HEK293 (cell line): Measurements from ENCODE around the gene APOO.

ENCODE experiments used
- BCL11A ChIP-seq: fragments of 450-650 bp; formaldehyde crosslinking; IDR thresholded peaks from 2 replicates; pipeline ENCODE4 v1.5.1; 2016; ENCODE audit warnings: low read depth, missing biosample characterization, missing genetic modification characterization
- GFI1B ChIP-seq: fragments of 450-650 bp; formaldehyde crosslinking; IDR thresholded peaks from 2 replicates; pipeline ENCODE4 v1.5.1; 2016; ENCODE audit warnings: missing biosample characterization, missing genetic modification characterization
- HIC1 ChIP-seq: fragments of 450-650 bp; formaldehyde crosslinking; IDR thresholded peaks from 2 replicates; pipeline ENCODE4 v1.5.1; 2016; ENCODE audit warnings: missing biosample characterization, missing genetic modification characterization
- KLF1 ChIP-seq: fragments of 450-650 bp; formaldehyde crosslinking; IDR thresholded peaks from 2 replicates; pipeline ENCODE4 v1.5.1; 2016; ENCODE audit warnings: missing biosample characterization, missing genetic modification characterization
- KLF8 ChIP-seq: fragments of 450-650 bp; formaldehyde crosslinking; IDR thresholded peaks from 2 replicates; pipeline ENCODE4 v1.5.1; 2016; ENCODE audit warnings: missing biosample characterization, missing genetic modification characterization
- OVOL3 ChIP-seq: fragments of 450-650 bp; formaldehyde crosslinking; IDR thresholded peaks from 2 replicates; pipeline ENCODE4 v1.5.1; 2016; ENCODE audit warnings: missing biosample characterization, missing genetic modification characterization
- PRDM1 ChIP-seq: fragments of 450-650 bp; formaldehyde crosslinking; IDR thresholded peaks from 2 replicates; pipeline ENCODE4; 2016; ENCODE audit warnings: missing biosample characterization, missing genetic modification characterization
- TCF7L2 ChIP-seq: IDR thresholded peaks from 2 replicates; pipeline ENCODE4 v1.6.1; 2011; ENCODE audit warnings: low read depth, mild to moderate bottlenecking, inconsistent platforms, low read length, moderate library complexity, borderline replicate concordance
- WT1 ChIP-seq: fragments of 450-650 bp; formaldehyde crosslinking; IDR thresholded peaks from 2 replicates; pipeline ENCODE4 v1.5.1; 2016; ENCODE audit warnings: missing biosample characterization, missing genetic modification characterization
- ZFP37 ChIP-seq: fragments of 450-650 bp; formaldehyde crosslinking; IDR thresholded peaks from 2 replicates; pipeline ENCODE4 v1.5.1; 2016; ENCODE audit warnings: missing biosample characterization, missing genetic modification characterization
- ZFP69B ChIP-seq: fragments of 450-650 bp; formaldehyde crosslinking; IDR thresholded peaks from 2 replicates; pipeline ENCODE4 v1.5.1; 2016; ENCODE audit warnings: missing biosample characterization, missing genetic modification characterization
- ZNF121 ChIP-seq: fragments of 450-650 bp; formaldehyde crosslinking; IDR thresholded peaks from 2 replicates; pipeline ENCODE4 v1.5.1; 2016; ENCODE audit warnings: missing biosample characterization, missing genetic modification characterization
- ZNF169 ChIP-seq: fragments of 450-650 bp; formaldehyde crosslinking; IDR thresholded peaks from 2 replicates; pipeline ENCODE4 v1.5.1; 2016; ENCODE audit warnings: missing biosample characterization, missing genetic modification characterization
- ZNF2 ChIP-seq: fragments of 450-650 bp; formaldehyde crosslinking; IDR thresholded peaks from 2 replicates; pipeline ENCODE4 v1.5.1; 2016; ENCODE audit warnings: missing biosample characterization, missing genetic modification characterization
- ZNF211 ChIP-seq: fragments of 450-650 bp; formaldehyde crosslinking; IDR thresholded peaks from 2 replicates; pipeline ENCODE4 v1.5.1; 2016; ENCODE audit warnings: low read depth, missing biosample characterization, missing genetic modification characterization
- ZNF223 ChIP-seq: fragments of 450-650 bp; formaldehyde crosslinking; IDR thresholded peaks from 2 replicates; pipeline ENCODE4 v1.5.1; 2016; ENCODE audit warnings: missing biosample characterization, missing genetic modification characterization
- ZNF311 ChIP-seq: fragments of 450-650 bp; formaldehyde crosslinking; IDR thresholded peaks from 2 replicates; pipeline ENCODE4 v1.5.1; 2017; ENCODE audit warnings: missing biosample characterization, missing genetic modification characterization, borderline replicate concordance
- ZNF354C ChIP-seq: fragments of 450-650 bp; formaldehyde crosslinking; IDR thresholded peaks from 2 replicates; pipeline ENCODE4 v1.5.1; 2016; ENCODE audit warnings: missing biosample characterization, missing genetic modification characterization, low read depth, borderline replicate concordance
- ZNF501 ChIP-seq: fragments of 450-650 bp; formaldehyde crosslinking; IDR thresholded peaks from 2 replicates; pipeline ENCODE4 v1.5.1; 2016; ENCODE audit warnings: missing biosample characterization, missing genetic modification characterization
- ZNF544 ChIP-seq: fragments of 450-650 bp; formaldehyde crosslinking; IDR thresholded peaks from 2 replicates; pipeline ENCODE4 v1.5.0; 2017; ENCODE audit warnings: missing biosample characterization, missing genetic modification characterization
- ZNF596 ChIP-seq: fragments of 450-650 bp; IDR thresholded peaks from 2 replicates; pipeline ENCODE4 v1.5.0; 2018; ENCODE audit warnings: missing biosample characterization, mild to moderate bottlenecking, missing genetic modification characterization, moderate library complexity
- ZNF600 ChIP-seq: fragments of 450-650 bp; formaldehyde crosslinking; IDR thresholded peaks from 2 replicates; pipeline ENCODE4 v1.5.1; 2016; ENCODE audit warnings: missing biosample characterization, missing genetic modification characterization
- ZNF626 ChIP-seq: fragments of 450-650 bp; sonication (Bioruptor Pico); formaldehyde crosslinking; IDR thresholded peaks from 2 replicates; pipeline ENCODE4 v1.5.1; 2018; ENCODE audit warnings: missing biosample characterization, missing genetic modification characterization, inconsistent platforms
- ZNF629 ChIP-seq: fragments of 450-650 bp; formaldehyde crosslinking; IDR thresholded peaks from 2 replicates; pipeline ENCODE4 v1.5.1; 2017; ENCODE audit warnings: missing biosample characterization, missing genetic modification characterization
- ZNF664 ChIP-seq: fragments of 450-650 bp; formaldehyde crosslinking; IDR thresholded peaks from 2 replicates; pipeline ENCODE4 v1.5.1; 2016; ENCODE audit warnings: missing biosample characterization, missing genetic modification characterization
- ZNF670 ChIP-seq: fragments of 450-650 bp; formaldehyde crosslinking; IDR thresholded peaks from 2 replicates; pipeline ENCODE4 v1.5.1; 2016; ENCODE audit warnings: missing biosample characterization, missing genetic modification characterization, low read depth
- ZNF707 ChIP-seq: fragments of 450-650 bp; formaldehyde crosslinking; IDR thresholded peaks from 2 replicates; pipeline ENCODE4 v1.5.1; 2016; ENCODE audit warnings: missing biosample characterization, missing genetic modification characterization
- ZNF792 ChIP-seq: fragments of 450-650 bp; formaldehyde crosslinking; IDR thresholded peaks from 2 replicates; pipeline ENCODE4 v1.5.1; 2016; ENCODE audit warnings: missing biosample characterization, missing genetic modification characterization
- TF ChIP-seq, protein P1 (sequence below): fragments of 450-650 bp; formaldehyde crosslinking; IDR thresholded peaks from 2 replicates; pipeline ENCODE4 v1.5.1; 2016; ENCODE audit warnings: missing biosample characterization, missing genetic modification characterization
- TF ChIP-seq, protein P2 (sequence below): fragments of 450-650 bp; formaldehyde crosslinking; IDR thresholded peaks from 2 replicates; pipeline ENCODE4 v1.5.0; 2017; ENCODE audit warnings: missing biosample characterization, missing genetic modification characterization, borderline replicate concordance
- TF ChIP-seq, protein P3 (sequence below): fragments of 450-650 bp; formaldehyde crosslinking; IDR thresholded peaks from 2 replicates; pipeline ENCODE4 v1.5.1; 2016; ENCODE audit warnings: missing biosample characterization, missing genetic modification characterization
- TF ChIP-seq, protein P4 (sequence below): fragments of 450-650 bp; formaldehyde crosslinking; IDR thresholded peaks from 2 replicates; pipeline ENCODE4 v1.5.1; 2016; ENCODE audit warnings: missing biosample characterization, missing genetic modification characterization

The APOO gene

DNA sequence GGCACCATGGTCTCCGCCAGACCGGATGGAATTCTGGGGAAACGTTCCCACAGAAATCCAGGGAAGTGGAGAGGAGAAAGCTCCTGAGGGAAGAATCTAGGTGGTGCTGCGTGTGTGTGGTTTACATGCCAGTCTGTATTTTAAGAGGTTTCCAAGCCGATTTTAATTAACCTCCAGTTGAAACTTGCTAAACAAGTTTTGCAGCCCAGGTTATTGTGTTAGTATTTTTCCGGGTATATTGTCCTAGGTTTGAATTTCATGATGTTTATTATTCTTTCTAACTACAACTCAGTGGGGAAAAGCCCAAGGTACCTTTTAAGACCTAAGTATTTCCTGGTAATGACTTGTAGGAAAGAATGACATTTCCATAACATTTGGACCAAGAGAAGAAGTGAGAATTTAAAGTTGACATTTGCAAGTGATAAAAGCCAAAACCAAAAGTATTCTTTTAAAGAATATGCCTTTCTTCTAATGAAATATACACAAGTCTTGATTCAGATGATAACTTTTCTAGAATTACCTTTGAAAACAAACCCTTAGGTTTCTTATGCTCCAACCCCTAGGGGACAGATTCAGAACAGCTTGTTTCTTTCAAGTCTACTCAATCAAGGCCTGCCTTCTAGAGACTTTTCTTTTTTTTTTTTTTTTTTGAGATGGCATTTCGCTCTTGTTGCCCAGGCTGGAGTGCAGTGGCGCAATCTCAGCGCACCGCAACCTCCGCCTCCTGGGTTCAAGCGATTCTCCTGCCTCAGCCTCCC lies 110.2 kb downstream of the APOO start (continued):
- peak; percentile 50; the same call in 1 of the 2 replicates for TF ChIP-seq BCL11A (tag by site-specific recombination)
- no peak for TF ChIP-seq ZFP69B (tag by site-specific recombination)
- TF ChIP-seq ZNF544 (tag by site-specific recombination), result no peak
- no peak for TF ChIP-seq ZNF211 (tag by site-specific recombination)
- TF ChIP-seq ZNF311 (tag by site-specific recombination), result no peak
- TF ChIP-seq ZNF354C, result no peak
- TF ChIP-seq ZNF626 (tag by site-specific recombination), result no peak
- TF ChIP-seq ZNF596, result no peak
- TF ChIP-seq KLF1, result no peak
- TF ChIP-seq, protein P1, sequence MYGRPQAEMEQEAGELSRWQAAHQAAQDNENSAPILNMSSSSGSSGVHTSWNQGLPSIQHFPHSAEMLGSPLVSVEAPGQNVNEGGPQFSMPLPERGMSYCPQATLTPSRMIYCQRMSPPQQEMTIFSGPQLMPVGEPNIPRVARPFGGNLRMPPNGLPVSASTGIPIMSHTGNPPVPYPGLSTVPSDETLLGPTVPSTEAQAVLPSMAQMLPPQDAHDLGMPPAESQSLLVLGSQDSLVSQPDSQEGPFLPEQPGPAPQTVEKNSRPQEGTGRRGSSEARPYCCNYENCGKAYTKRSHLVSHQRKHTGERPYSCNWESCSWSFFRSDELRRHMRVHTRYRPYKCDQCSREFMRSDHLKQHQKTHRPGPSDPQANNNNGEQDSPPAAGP (tag by site-specific recombination), result no peak
- TF ChIP-seq ZNF169, result no peak
- TF ChIP-seq ZFP37 (tag by site-specific recombination), result no peak
- TF ChIP-seq ZNF629 (tag by site-specific recombination), result peak; percentile 53; the same call in 1 of the 2 replicates
- peak; percentile 73; the same call in 1 of the 2 replicates for TF ChIP-seq GFI1B
- 0 out of 2 replicates have a peak, but pooled peaks have one; percentile 22 for TF ChIP-seq ZNF600 (tag by site-specific recombination)
- no peak for TF ChIP-seq ZNF664 (tag by site-specific recombination)
- no peak for TF ChIP-seq PRDM1
- TF ChIP-seq, protein P2, sequence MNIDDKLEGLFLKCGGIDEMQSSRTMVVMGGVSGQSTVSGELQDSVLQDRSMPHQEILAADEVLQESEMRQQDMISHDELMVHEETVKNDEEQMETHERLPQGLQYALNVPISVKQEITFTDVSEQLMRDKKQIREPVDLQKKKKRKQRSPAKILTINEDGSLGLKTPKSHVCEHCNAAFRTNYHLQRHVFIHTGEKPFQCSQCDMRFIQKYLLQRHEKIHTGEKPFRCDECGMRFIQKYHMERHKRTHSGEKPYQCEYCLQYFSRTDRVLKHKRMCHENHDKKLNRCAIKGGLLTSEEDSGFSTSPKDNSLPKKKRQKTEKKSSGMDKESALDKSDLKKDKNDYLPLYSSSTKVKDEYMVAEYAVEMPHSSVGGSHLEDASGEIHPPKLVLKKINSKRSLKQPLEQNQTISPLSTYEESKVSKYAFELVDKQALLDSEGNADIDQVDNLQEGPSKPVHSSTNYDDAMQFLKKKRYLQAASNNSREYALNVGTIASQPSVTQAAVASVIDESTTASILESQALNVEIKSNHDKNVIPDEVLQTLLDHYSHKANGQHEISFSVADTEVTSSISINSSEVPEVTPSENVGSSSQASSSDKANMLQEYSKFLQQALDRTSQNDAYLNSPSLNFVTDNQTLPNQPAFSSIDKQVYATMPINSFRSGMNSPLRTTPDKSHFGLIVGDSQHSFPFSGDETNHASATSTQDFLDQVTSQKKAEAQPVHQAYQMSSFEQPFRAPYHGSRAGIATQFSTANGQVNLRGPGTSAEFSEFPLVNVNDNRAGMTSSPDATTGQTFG, result no peak
- peak; percentile 39; the same call in 1 of the 2 replicates for TF ChIP-seq TCF7L2
- TF ChIP-seq, protein P3, sequence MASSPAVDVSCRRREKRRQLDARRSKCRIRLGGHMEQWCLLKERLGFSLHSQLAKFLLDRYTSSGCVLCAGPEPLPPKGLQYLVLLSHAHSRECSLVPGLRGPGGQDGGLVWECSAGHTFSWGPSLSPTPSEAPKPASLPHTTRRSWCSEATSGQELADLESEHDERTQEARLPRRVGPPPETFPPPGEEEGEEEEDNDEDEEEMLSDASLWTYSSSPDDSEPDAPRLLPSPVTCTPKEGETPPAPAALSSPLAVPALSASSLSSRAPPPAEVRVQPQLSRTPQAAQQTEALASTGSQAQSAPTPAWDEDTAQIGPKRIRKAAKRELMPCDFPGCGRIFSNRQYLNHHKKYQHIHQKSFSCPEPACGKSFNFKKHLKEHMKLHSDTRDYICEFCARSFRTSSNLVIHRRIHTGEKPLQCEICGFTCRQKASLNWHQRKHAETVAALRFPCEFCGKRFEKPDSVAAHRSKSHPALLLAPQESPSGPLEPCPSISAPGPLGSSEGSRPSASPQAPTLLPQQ, result no peak
- TF ChIP-seq KLF8 (tag by site-specific recombination), result peak; percentile 20; the same call in 1 of the 2 replicates
- TF ChIP-seq ZNF707 (tag by site-specific recombination), result no peak
- no peak for TF ChIP-seq ZNF670 (tag by site-specific recombination)
- TF ChIP-seq OVOL3, result peak; percentile 64
- no peak for TF ChIP-seq ZNF501 (tag by site-specific recombination)
- no peak for TF ChIP-seq ZNF792 (tag by site-specific recombination)
- TF ChIP-seq ZNF223 (tag by site-specific recombination), result no peak
- no peak for TF ChIP-seq ZNF121
- peak; percentile 79 for TF ChIP-seq WT1 (tag by site-specific recombination)
- TF ChIP-seq, protein P4, sequence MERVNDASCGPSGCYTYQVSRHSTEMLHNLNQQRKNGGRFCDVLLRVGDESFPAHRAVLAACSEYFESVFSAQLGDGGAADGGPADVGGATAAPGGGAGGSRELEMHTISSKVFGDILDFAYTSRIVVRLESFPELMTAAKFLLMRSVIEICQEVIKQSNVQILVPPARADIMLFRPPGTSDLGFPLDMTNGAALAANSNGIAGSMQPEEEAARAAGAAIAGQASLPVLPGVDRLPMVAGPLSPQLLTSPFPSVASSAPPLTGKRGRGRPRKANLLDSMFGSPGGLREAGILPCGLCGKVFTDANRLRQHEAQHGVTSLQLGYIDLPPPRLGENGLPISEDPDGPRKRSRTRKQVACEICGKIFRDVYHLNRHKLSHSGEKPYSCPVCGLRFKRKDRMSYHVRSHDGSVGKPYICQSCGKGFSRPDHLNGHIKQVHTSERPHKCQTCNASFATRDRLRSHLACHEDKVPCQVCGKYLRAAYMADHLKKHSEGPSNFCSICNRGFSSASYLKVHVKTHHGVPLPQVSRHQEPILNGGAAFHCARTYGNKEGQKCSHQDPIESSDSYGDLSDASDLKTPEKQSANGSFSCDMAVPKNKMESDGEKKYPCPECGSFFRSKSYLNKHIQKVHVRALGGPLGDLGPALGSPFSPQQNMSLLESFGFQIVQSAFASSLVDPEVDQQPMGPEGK (tag by site-specific recombination), result peak; percentile 46; the same call in 1 of the 2 replicates
- TF ChIP-seq HIC1, result 0 out of 2 replicates have a peak, but pooled peaks have one; percentile 28
- TF ChIP-seq ZNF2, result 0 out of 2 replicates have a peak, but pooled peaks have one; percentile 52
